ENCODE data around the gene CNGA4.
"Not testable (repeated sequence)": the region's sequence is repeated elsewhere in the genome, so short reads cannot be mapped to it uniquely, and the experiment has no call there.

CNGA4 gene

DNA sequence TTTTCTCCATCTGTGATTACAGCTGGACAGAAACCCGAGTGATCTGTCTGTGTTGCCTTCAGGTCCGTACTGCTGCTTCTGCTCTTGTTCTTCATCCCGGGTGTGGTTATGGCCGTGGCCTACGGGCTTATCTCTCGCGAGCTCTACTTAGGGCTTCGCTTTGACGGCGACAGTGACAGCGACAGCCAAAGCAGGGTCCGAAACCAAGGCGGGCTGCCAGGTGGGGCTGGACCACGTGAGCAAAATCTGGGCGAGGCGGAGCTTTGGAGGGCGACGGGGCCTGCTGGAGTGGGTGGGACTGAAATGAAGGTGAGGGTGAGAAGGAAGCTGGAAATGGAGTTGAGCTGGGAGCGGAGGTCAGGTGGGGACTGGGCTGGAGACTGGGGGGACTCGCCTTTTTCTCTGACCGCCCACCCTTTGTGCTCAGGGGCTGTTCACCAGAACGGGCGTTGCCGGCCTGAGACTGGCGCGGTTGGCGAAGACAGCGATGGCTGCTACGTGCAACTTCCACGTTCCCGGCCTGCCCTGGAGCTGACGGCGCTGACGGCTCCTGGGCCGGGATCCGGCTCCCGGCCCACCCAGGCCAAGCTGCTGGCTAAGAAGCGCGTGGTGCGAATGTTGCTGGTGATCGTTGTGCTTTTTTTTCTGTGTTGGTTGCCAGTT lies 31.8 kb downstream of the CNGA4 start:
- DNase-seq (ENCODE audit: insufficient read length, low spot score), result no peak
- TF ChIP-seq SPI1 (IDR thresholded peaks at IDR 0.05; ENCODE audit: low read depth, low read length) (no peak), POLR2A (IDR thresholded peaks at IDR 0.05; ENCODE audit: low read depth, low read length) (no peak), TAF1 (IDR thresholded peaks at IDR 0.05; ENCODE audit: low read depth, low read length) (no peak), PAX5 (IDR thresholded peaks at IDR 0.05; ENCODE audit: insufficient read depth, low read length, severe bottlenecking) (no peak), POU2F2 (IDR thresholded peaks at IDR 0.05; ENCODE audit: low read depth, low read length) (no peak), POLR2AphosphoS5 (IDR thresholded peaks at IDR 0.05; ENCODE audit: low read depth, low read length) (no peak)
- FAIRE-seq, result no peak

DNA sequence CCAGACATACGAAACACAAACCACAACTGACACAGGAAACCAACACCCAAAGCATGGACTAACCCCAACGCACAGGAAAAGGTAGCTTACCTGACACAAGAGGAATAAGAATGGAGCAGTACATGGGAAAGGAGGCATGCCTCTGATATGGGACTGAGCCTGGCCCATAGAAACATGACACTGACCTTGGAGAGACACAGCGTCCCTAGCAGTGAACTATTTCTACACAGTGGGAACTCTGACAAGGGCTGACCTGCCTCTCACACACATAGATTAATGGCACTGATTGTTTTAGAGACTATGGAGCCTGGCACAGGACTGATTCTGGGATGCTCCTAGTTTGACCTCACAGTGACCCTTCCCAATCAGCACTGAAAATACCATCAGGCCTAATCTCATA lies 32.7 kb downstream of the CNGA4 start:
- TF ChIP-seq SPI1 (IDR thresholded peaks at IDR 0.05; ENCODE audit: low read depth, low read length) (no peak), POU2F2 (IDR thresholded peaks at IDR 0.05; ENCODE audit: low read depth, low read length) (no peak), POLR2A (IDR thresholded peaks at IDR 0.05; ENCODE audit: low read depth, low read length) (no peak), POLR2AphosphoS5 (IDR thresholded peaks at IDR 0.05; ENCODE audit: low read depth, low read length) (no peak), PAX5 (IDR thresholded peaks at IDR 0.05; ENCODE audit: insufficient read depth, low read length, severe bottlenecking) (no peak), TAF1 (IDR thresholded peaks at IDR 0.05; ENCODE audit: low read depth, low read length) (no peak)
- no peak for FAIRE-seq
- no peak for DNase-seq (ENCODE audit: insufficient read length, low spot score)

DNA sequence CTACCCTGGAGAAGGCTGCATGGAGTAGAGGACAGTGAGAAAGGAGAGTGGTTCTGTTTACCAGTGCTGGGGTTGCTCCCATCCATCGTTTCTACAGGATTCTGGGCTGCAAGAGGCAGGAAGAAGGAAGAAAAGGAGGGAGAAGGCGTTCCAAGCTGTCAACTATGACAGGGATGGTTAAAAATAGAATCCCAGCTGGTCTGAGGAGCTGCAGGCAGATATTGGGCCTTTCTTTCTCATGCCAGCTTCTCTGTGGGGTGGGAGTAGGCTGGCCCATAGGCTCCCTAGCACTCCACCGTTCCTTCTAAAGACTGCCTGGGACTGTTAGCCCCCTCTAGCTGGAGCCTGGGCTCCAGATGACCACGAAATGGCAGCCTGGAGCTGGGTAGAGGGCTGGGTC lies 34.3 kb downstream of the CNGA4 start:
- FAIRE-seq, result no peak
- TF ChIP-seq PAX5 (IDR thresholded peaks at IDR 0.05; ENCODE audit: insufficient read depth, low read length, severe bottlenecking) (no peak), POLR2A (IDR thresholded peaks at IDR 0.05; ENCODE audit: low read depth, low read length) (no peak), SPI1 (IDR thresholded peaks at IDR 0.05; ENCODE audit: low read depth, low read length) (no peak), POLR2AphosphoS5 (IDR thresholded peaks at IDR 0.05; ENCODE audit: low read depth, low read length) (no peak), TAF1 (IDR thresholded peaks at IDR 0.05; ENCODE audit: low read depth, low read length) (no peak), POU2F2 (IDR thresholded peaks at IDR 0.05; ENCODE audit: low read depth, low read length) (no peak)

DNA sequence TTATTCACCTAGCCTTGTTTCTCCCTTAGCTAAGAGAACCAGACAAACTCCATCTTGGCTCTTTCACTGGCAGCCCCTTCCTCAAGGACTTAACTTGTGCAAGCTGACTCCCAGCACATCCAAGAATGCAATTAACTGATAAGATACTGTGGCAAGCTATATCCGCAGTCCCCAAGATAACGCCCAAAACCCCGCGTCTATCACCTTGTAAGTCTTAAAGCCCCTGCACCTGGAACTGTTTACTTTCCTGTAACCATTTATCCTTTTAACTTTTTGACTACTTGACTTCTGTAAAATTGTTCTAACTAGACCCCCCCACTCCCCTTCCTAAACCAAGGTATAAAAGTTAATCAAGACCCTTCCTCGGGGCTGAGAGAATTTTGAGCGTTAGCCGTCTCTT lies 41.9 kb downstream of the CNGA4 start:
- FAIRE-seq; DNase-seq (ENCODE audit: insufficient read length, low spot score): not testable (repeated sequence)

More for the DNA sequence above, 34.3 kb downstream of the CNGA4 start:
- no peak for DNase-seq (ENCODE audit: insufficient read length, low spot score)

DNA sequence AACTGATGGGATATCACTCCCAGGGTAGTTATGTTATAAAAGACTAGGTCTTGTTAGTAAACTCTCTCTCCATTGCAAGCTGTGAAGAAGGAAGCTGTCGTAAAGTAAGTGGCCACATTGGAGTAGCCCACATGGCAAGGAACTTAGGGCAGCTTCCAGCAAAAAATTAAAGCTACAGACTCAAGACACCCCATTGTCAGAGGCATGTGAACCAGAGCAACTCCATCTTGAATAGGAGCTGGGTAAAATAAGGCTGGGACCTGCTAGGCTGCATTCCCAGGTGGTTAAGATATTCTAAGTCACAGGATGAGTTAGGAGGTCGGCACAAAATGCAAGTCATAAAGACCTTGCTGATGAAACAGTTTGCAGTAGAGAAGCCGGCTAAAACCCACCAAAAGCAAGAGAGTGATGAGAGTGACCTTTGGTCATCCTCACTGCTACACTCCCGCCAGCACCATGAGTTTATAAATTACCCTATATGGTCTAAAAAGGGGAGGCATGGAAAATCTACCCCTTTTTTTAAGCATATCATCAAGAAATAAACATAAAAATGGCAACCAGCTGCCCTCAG lies 44.6 kb downstream of the CNGA4 start:
- DNase-seq (ENCODE audit: insufficient read length, low spot score), result no peak
- no peak for FAIRE-seq
- TF ChIP-seq PAX5 (IDR thresholded peaks at IDR 0.05; ENCODE audit: insufficient read depth, low read length, severe bottlenecking) (no peak), POLR2A (IDR thresholded peaks at IDR 0.05; ENCODE audit: low read depth, low read length) (no peak), TAF1 (IDR thresholded peaks at IDR 0.05; ENCODE audit: low read depth, low read length) (no peak), POU2F2 (IDR thresholded peaks at IDR 0.05; ENCODE audit: low read depth, low read length) (no peak), POLR2AphosphoS5 (IDR thresholded peaks at IDR 0.05; ENCODE audit: low read depth, low read length) (no peak), SPI1 (IDR thresholded peaks at IDR 0.05; ENCODE audit: low read depth, low read length) (no peak)

DNA sequence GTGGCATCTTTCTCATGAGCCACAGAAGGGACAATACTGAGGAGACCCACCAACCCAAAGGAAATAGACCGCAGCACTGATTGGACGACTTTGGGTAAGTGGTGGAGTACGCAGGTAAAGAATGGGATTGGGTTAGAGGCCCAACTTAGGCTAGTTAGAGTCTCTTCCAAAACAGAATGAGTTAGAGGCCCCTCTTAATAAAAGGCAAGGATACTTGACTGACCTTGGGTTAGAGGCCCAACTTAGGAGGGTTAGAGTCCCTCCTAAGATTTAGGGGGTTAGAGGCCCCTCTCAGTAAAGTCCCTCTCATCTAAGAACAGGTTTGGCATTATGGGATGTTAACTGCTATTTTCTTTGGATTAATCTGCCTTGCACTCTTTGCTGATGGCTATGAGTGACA lies 45.4 kb downstream of the CNGA4 start:
- no peak for DNase-seq (ENCODE audit: insufficient read length, low spot score)
- no peak for FAIRE-seq
- TF ChIP-seq POLR2A (IDR thresholded peaks at IDR 0.05; ENCODE audit: low read depth, low read length) (no peak), SPI1 (IDR thresholded peaks at IDR 0.05; ENCODE audit: low read depth, low read length) (no peak), PAX5 (IDR thresholded peaks at IDR 0.05; ENCODE audit: insufficient read depth, low read length, severe bottlenecking) (no peak), POLR2AphosphoS5 (IDR thresholded peaks at IDR 0.05; ENCODE audit: low read depth, low read length) (no peak), TAF1 (IDR thresholded peaks at IDR 0.05; ENCODE audit: low read depth, low read length) (no peak), POU2F2 (IDR thresholded peaks at IDR 0.05; ENCODE audit: low read depth, low read length) (no peak)

DNA sequence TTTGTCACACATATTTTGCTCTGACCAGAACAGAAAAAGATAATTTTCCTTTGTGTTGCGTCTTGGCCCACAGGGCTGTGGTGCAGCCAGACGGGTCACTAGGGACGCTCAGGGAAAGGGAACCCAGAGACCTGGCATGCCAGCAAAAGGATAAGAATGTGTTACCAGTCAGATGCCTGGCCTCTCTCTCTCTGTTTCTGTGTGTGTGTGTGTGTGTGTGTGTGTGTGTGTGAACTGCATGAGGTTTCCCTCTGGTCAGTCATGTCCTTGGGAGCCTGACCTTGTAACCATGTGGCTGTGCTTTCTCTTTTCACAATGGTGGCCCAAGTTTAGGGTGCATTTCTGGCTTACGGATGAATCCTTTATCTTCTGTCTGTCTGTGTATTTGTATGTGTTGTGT lies 46.1 kb downstream of the CNGA4 start:
- FAIRE-seq (no peak), DNase-seq (ENCODE audit: insufficient read length, low spot score) (no peak)
- TF ChIP-seq PAX5 (IDR thresholded peaks at IDR 0.05; ENCODE audit: insufficient read depth, low read length, severe bottlenecking), result no peak
- no peak for TF ChIP-seq SPI1 (IDR thresholded peaks at IDR 0.05; ENCODE audit: low read depth, low read length)
- TF ChIP-seq POU2F2 (IDR thresholded peaks at IDR 0.05; ENCODE audit: low read depth, low read length), result no peak
- no peak for TF ChIP-seq POLR2A (IDR thresholded peaks at IDR 0.05; ENCODE audit: low read depth, low read length)
- TF ChIP-seq POLR2AphosphoS5 (IDR thresholded peaks at IDR 0.05; ENCODE audit: low read depth, low read length), result no peak
- TF ChIP-seq TAF1 (IDR thresholded peaks at IDR 0.05; ENCODE audit: low read depth, low read length), result no peak
